GM18909 (cell line): ENCODE data around the gene BEST4.
"Not testable (repeated sequence)": the region's sequence is repeated elsewhere in the genome, so short reads cannot be mapped to it uniquely, and the experiment has no call there.

Experiments used
- ATAC-seq: cut with Tn5 transposase; IDR thresholded peaks from one replicate; pipeline ENCODE4 v1.9.1; 2021; ENCODE audit warnings: mild to moderate bottlenecking; ENCODE audit not compliant: unreplicated experiment, poor library complexity

Gene BEST4

GRCh38 chr1:44783697-44784093 is 4.3 kb downstream of the BEST4 start:
- ATAC-seq, result no peak

- ATAC-seq, result no peak
Measured at GRCh38 chr1:44780583-44781121, 7.3 kb downstream of the BEST4 start.

DNA sequence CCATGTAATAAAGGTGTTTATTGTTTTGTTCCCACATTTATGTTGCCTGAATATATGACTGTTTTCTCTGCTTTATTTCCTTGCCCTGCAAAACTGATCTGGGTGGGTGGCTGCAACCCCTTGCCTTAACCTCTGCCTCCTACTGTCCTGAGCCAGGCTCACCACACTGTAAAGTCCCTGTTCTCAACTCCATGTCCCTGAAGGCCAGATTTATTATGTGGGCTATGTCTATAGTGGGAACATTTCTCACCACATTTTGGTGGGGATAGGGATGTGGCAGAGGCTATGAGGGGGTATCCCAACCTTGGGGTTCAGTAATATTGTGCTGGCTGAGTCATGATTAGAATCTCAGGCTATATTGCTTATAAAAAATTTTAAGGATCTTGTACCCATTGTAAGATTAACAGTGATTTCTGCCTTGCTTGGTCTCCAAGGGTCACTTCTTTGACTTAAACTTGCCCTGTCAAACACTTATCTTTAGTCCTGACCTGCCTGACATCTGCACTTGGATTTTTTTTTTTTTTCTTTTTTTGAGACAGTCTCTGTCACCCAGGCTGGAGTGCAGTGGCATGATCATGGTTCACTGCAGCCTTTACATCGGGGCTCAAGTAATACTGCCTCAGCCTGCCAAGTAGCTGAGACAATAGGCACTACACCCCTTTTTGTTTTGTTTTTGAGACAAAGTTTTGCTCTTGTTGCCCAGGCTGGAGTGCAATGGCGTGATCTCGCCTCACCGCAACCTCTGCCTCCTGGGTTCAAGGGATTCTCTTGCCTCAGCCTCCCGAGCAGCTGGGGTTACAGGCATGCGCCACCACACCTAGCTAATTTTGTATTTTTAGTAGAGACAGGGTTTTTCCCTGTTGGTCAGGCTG is 9.0 kb downstream of the BEST4 start:
- no peak for ATAC-seq

DNA sequence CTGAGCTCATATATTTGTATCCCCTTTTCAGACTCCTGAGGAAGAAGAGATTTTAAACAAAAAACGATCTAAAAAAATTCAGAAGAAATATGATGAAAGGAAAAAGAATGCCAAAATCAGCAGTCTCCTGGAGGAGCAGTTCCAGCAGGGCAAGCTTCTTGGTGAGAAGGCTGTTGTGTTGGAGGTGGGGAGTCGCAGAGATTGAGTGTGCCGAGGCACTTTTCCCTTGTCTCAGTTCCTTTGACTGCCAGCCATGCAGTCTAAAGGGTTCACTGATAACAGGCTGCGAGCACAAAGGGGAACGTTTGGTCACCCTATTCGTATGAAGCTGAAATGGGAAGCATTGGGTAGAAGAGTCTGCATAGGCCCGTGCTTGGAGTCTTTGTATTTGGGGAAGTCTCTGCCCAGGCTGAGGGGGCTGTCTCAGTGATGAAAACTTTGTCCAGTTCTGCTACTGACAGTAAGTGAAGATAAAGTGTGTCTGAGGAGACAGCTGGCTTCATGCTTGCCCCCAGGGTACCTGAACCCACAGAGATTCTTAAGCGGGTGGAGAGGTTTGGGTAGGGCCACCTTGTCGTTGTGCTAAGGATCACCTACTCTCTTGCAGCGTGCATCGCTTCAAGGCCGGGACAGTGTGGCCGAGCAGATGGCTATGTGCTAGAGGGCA is 9.9 kb downstream of the BEST4 start:
- ATAC-seq, result no peak

- ATAC-seq, result no peak
Measured at GRCh38 chr1:44777547-44777946, 10.4 kb downstream of the BEST4 start.

DNA sequence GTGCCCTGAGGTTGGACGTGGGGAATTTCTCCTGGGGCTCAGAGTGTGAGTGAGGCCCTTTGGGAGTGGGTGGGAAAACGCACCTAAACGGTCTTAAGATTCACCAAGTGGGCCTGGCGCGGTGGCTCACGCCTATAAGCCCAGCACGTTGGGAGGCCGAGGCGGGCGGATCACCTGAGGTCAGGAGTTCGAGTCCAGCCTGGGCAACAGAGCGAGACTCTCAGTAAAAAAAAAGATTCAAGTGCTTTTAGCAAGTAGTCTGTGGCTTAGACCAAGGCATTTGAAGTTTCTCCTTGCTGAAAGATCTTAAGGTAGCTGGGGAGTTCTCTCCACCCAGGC is 11.3 kb downstream of the BEST4 start:
- ATAC-seq, result no peak

DNA sequence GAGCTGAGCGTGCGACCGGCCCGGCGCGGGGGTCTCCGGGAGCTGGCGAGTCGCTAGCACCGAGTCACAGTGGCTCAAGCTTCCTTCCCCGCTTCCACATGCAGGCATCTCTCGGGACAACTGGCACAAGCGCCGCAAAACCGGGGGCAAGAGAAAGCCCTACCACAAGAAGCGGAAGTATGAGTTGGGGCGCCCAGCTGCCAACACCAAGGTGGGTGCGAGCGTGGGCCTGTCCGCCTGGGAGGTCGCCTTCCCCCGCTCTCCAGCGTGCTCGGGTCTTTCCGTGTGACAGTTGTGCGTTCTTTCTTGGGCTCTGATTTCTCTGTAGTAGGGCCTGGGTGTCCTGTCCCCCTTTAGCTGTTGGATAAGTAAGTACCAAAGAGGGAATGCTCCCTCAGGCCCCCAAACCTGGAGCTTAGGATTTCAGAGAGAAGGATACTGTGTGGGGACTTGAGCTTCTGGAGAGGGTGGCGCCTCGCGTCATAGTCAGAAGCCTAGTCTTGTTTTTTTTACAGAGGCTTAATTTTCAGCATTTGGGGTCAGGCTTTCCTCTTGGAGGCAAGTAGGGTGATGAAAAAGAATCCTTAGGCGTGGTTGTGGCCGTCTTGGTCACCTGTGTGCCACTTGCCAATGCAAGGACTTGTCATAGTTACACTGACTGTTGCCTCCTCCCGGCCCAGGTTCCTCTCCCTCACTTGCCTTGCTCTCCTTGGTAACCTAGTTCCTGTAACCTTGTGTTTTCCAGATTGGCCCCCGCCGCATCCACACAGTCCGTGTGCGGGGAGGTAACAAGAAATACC is 11.8 kb downstream of the BEST4 start:
- no peak for ATAC-seq

DNA sequence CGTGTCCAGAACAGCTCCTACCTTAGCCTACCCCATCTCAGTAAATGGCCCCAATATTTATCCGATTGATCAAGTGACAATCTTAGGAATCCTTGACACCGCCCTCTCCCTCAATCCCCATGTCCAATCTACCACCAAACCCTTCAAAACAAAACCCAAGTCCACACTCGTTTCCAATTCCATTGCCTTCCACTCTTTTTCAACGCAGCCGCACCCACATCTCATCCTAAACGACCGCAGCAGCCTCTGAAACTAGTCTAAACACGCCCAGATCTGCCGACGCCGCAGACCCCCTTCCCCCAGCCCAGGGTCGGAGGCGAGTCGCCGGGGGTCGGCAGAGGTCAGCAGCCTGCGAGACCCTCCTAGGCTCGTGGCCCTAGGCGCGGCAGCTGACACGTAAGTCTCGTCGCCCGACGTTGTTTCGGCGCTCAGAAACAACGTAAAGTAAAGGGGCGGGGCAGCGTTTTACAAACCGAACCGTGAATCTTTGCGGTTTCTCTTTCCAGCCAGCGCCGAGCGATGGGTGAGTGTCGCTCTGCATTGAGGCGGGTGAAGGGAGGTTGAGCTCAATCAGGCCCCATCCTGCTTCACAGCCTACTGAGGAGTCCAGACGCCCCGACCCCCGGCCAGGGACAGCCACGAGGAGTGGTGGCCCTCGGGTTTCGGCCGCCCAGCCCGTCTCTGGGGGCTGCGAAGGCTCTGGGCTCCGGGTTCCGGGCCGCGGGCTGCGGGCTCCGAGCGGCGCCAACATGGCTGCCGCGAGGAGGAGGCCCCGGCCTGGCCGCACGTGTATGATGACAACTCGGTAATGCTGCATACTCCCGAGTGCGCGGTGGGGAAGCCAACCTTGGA is 12.7 kb downstream of the BEST4 start, which contains the start of gene RPS8:
RPS8 (plus strand) TSS at position 463 of the 852 bp plus-strand sequence; CDS start at position 520, 57 bp downstream.
- ATAC-seq, result peak; percentile 80

- not testable (repeated sequence) for ATAC-seq
Measured at GRCh38 chr1:44766421-44766820, 21.5 kb downstream of the BEST4 start.

DNA sequence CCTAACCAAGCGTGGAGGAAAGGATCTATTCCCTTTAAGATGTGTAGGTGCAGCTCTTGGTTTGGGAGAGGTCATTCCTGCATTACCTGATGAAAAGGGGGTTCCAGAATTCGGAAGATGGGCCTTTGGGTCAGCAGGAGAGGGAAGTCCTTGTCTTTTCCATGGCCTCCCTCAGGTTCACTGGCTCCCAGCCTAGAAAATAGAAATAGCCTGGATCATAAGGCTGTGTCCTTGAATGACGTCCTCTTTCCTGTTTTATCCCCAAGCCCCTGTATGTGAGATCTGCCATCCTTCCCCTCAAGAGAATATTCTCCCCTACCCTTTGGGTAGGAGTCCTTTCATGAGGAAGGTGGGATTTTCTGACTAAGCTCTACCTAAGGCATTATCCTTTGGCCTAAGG is 27.1 kb downstream of the BEST4 start:
- ATAC-seq, result no peak

- ATAC-seq, result no peak
Measured at GRCh38 chr1:44759077-44759476, 28.9 kb downstream of the BEST4 start.

GRCh38 chr1:44757420-44757819 is 30.6 kb downstream of the BEST4 start:
- ATAC-seq, result no peak

GRCh38 chr1:44747878-44748277 is 40.1 kb downstream of the BEST4 start:
- ATAC-seq, result no peak

DNA sequence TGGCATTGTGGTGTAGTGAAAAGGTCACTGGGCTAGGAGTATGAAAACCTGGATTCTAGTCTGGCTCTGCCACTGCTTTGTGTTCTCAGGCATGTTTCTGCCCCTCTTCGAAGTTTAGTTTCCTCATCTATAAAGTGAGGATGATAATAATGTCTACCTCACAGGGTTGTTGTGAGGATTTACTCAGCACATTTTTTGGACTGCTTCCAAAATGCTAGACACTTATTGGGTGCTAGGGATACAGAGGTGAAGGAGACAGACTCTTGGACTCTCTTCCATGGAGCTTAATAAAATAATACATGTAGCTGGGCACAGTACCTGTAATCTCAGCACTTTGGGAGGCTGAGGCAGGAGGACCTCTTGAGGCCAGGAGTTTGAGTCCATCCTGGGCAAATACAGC is 44.8 kb downstream of the BEST4 start:
- ATAC-seq, result no peak

DNA sequence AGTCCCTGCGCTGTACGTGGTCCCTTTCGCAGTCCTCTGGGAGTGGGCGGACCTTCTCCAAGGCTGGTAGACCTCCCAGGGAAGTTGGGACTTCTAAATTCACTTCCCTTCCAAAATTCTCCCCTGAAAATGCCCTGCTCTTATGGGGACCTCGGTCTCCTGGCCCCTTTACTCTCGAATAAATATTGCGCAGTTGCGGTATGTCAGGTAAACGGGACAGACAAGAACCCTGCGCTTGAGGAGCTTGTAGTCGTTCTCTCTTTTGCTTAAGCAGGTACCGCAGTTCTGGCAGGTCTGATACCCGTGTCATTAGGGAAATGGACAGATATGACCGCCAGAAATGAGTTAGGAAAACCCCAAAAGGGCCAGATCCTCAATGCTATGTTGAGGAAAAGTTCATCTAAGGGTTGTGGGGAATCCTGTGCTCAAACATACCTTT is 47.8 kb downstream of the BEST4 start:
- ATAC-seq, result no peak

DNA sequence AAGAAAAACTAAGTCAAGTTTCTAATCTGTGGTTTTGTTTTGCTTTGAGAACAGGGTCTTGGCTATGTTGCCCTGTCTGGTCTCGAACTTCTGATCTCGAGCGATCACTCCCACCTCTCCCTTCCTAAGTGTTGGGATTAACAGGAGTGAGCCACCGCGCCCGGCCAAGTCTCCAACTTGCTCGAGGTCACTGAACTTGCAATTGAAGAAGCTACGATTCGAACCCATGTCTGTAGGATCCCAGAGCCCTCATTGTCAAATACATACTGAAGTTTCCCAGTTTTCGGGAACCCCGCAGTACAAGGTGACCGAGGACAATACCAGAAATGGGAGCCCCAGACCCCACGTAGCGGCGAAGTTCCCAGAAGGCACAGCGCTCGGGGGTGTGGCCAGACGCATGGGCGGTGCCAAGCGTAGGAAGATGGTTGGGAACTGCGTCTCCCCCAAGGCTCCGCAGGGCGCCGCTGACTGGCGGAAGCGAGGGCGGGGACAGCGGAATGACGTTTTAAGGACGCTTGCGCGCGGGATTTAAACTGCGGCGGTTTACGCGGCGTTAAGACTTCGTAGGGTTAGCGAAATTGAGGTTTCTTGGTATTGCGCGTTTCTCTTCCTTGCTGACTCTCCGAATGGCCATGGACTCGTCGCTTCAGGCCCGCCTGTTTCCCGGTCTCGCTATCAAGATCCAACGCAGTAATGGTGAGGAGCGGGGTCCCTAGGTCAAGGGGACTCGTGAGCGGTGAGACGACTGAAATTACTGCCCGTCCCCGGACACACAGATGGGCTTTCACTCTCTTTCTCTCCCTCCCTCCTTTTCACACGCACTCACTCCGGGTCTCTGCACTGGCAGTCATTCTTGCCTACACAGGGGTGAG is 48.4 kb downstream of the BEST4 start, which contains the start of gene KIF2C:
KIF2C (plus strand) TSS at position 531 of the 872 bp plus-strand sequence; CDS start at position 627, 96 bp downstream.
- ATAC-seq, result peak; percentile 98

- not testable (repeated sequence) for ATAC-seq
Measured at GRCh38 chr1:44738953-44739306, 49.0 kb downstream of the BEST4 start.

DNA sequence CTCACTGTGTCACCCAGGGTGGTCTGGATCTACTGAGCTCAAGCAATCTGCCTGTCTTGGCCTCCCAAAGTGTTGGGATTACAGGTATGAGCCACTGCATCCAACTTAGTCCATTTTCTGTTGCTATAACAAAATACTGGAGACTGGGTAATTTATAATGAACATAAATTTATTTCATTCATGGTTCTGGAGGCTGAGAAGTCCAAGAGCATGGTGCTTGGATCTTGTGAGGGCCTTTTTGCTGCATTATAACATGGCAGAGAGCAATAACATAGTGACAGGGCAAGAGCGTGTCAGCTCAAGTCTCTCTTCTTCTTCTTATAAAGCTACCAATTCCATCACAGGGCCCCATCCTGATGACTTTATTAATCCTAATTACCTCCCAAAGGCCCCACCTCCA is 52.0 kb downstream of the BEST4 start:
- no peak for ATAC-seq

DNA sequence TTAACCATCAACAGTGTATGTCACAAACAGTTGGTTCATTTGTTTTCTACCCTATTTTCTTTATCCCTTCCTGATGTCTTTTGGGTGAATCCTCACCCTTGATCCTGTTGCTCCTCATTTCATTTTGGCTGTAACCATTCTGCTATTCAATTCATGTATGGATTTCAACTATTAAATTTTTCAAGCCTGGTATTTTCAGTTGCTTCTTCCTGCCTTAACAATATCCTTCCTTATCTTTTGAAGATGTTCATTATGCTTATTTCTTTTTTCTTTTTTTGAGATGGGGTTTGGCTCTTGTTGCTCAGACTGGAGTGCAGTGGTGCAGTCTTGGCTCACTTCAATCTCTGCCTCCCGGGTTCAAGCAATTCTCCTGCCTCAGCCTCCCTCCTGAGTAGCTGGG is 54.2 kb downstream of the BEST4 start:
- no peak for ATAC-seq
